ENCODE results near the gene CHRNA3.
A peak's percentile ranks its signal among the peaks of the same experiment; 100 is the strongest.

Gene CHRNA3

GRCh38 chr15:78642331-78642730 is 21.5 kb upstream of the CHRNA3 start:
- no peak overlapping the region for H3K27ac ChIP-seq
- TF ChIP-seq CTCF (IDR thresholded peaks at IDR 0.05) = no peak
- no peak for TF ChIP-seq ZFX (IDR thresholded peaks at IDR 0.05; ENCODE audit: borderline replicate concordance)

GRCh38 chr15:78641749-78642275 is 21.0 kb upstream of the CHRNA3 start:
- no peak overlapping the region for H3K27ac ChIP-seq
- no peak for TF ChIP-seq CTCF (IDR thresholded peaks at IDR 0.05)
- no peak for TF ChIP-seq ZFX (IDR thresholded peaks at IDR 0.05; ENCODE audit: borderline replicate concordance)

- H3K27ac ChIP-seq = no peak within 1 kb of the TSS
- TF ChIP-seq CTCF (IDR thresholded peaks at IDR 0.05) (no peak), ZFX (IDR thresholded peaks at IDR 0.05; ENCODE audit: borderline replicate concordance) (no peak)
Observed at GRCh38 chr15:78641102-78641748, 20.4 kb upstream of the CHRNA3 start, which contains the start of gene CHRNB4. Gene CHRNB4, minus strand, starts transcription at chr15:78641210. Its CDS starts 77 bp downstream, at chr15:78641133.

GRCh38 chr15:78640527-78641101 is 19.8 kb upstream of the CHRNA3 start:
- H3K27ac ChIP-seq = no peak overlapping the region
- no peak for TF ChIP-seq CTCF (IDR thresholded peaks at IDR 0.05)
- TF ChIP-seq ZFX (IDR thresholded peaks at IDR 0.05; ENCODE audit: borderline replicate concordance) = no peak

GRCh38 chr15:78638658-78639314 is 18.0 kb upstream of the CHRNA3 start:
- H3K27ac ChIP-seq = no peak overlapping the region
- TF ChIP-seq ZFX (IDR thresholded peaks at IDR 0.05; ENCODE audit: borderline replicate concordance) (no peak), CTCF (IDR thresholded peaks at IDR 0.05) (peak; percentile 76)

- no peak overlapping the region for H3K27ac ChIP-seq
- TF ChIP-seq ZFX (IDR thresholded peaks at IDR 0.05; ENCODE audit: borderline replicate concordance) (no peak), CTCF (IDR thresholded peaks at IDR 0.05) (no peak)
Observed at GRCh38 chr15:78637776-78638435, 17.1 kb upstream of the CHRNA3 start.
